Bronchial epithelial cell (primary cell): Measurements from ENCODE around the gene KCNJ10. TPM values are rescaled to one million over a fixed set of nuclear protein-coding genes. Genes with fewer than 3 reads are reported as not detected.

Experiments used
- DNase-seq: peaks from one replicate; pipeline ENCODE4 v3.0.0-alpha.2; 2010; ENCODE audit warnings: low read depth
- FAIRE-seq: peaks from 2 replicates; lab custom pipeline; 2011; peaks lifted over from hg19 to GRCh38; lab: Jason Lieb, UNC
- H3K27me3 ChIP-seq: 2 replicates; pipeline ENCODE4 v1.5.1; 2011; ENCODE audit warnings: low read length; ENCODE audit not compliant: control insufficient read depth, insufficient read depth
- H3K36me3 ChIP-seq: 2 replicates; pipeline ENCODE4 v1.5.1; 2011; ENCODE audit warnings: low read length; ENCODE audit not compliant: control insufficient read depth, insufficient read depth
- H3K4me3 ChIP-seq: 2 replicates; pipeline ENCODE4 v1.5.1; 2011; ENCODE audit warnings: mild to moderate bottlenecking, low read depth, low read length, control low read depth
- total RNA-seq: library from RNA; depleted of rRNA; stranded (reverse); fragments of >200 nt; gene quantifications from 2 replicates; pipeline ENCODE4 v1.2.1, GENCODE V29; 2014
- TF ChIP-seq, protein P1 (sequence below): IDR thresholded peaks from 2 replicates; pipeline ENCODE4 v1.5.1; 2011; ENCODE audit warnings: mild to moderate bottlenecking, moderate library complexity, low read length, control low read depth, inconsistent platforms; ENCODE audit not compliant: insufficient read depth, severe bottlenecking

KCNJ10 gene
- total RNA-seq, 1 donor from 2014 or later: not detected

- TF ChIP-seq, protein P1, sequence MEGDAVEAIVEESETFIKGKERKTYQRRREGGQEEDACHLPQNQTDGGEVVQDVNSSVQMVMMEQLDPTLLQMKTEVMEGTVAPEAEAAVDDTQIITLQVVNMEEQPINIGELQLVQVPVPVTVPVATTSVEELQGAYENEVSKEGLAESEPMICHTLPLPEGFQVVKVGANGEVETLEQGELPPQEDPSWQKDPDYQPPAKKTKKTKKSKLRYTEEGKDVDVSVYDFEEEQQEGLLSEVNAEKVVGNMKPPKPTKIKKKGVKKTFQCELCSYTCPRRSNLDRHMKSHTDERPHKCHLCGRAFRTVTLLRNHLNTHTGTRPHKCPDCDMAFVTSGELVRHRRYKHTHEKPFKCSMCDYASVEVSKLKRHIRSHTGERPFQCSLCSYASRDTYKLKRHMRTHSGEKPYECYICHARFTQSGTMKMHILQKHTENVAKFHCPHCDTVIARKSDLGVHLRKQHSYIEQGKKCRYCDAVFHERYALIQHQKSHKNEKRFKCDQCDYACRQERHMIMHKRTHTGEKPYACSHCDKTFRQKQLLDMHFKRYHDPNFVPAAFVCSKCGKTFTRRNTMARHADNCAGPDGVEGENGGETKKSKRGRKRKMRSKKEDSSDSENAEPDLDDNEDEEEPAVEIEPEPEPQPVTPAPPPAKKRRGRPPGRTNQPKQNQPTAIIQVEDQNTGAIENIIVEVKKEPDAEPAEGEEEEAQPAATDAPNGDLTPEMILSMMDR: no peak
- no peak overlapping the region for H3K4me3 ChIP-seq
- no peak for FAIRE-seq
- peaks cover 27% of the 10 kb centered on the region for H3K27me3 ChIP-seq
- H3K36me3 ChIP-seq: no peaks in the 10 kb centered on the region
- DNase-seq: no peak
Measured at GRCh38 chr1:160071289-160071688, 1.3 kb upstream of the KCNJ10 start.

DNA sequence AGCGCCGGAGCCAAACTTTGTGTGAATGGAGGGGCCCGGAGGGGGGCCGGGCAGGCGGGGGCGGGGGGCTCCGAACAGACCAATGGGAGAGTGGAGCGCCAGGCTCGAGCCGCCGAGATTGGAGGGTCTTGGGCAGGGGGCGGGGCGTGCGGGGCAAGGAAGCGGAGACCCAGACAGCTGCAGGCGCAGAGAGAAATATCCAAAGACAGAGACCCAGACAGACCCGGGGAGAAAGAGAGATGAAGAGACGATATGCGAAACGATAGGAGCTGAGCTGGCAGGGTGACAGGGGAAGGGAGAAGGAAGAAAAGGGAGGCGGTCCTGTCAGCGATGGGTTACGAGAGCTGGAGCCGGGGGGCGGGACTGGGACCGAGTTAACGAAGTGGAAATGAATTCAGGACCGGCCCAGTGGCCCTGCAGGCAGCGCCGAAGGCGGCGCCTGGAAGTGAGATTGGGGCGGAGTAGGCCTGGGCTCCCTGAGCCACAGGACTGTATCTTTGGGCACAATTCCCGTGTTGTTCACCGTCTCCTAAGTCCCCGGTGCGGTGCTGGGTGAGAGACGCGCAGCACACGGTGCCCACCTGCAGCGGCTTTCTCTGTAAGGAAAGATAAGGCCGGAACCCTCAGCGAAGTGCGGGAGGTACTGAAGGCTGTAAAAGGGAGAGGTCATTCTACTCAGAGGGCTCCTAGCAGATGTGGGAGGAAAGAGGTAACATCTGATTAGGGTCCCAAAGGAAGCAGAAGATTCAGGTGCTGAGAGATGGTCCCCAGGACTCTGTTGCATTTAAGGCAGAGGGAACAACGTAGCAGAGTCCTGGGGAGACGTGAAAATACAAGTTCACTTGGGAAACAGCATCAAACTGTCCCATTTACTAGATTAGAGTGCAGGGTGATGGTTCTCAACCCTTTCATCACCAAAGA lies 543 bp upstream of the KCNJ10 start:
- H3K4me3 ChIP-seq: peak overlapping the region; percentile 21
- FAIRE-seq: no peak
- H3K36me3 ChIP-seq: no peaks in the 10 kb centered on the region
- TF ChIP-seq, protein P1: no peak
- peak; percentile 29 for DNase-seq
- peaks cover 27% of the 10 kb centered on the region for H3K27me3 ChIP-seq

- H3K4me3 ChIP-seq: no peak overlapping the region
- peaks cover 28% of the 10 kb centered on the region for H3K27me3 ChIP-seq
- no peak for DNase-seq
- H3K36me3 ChIP-seq: no peaks in the 10 kb centered on the region
- TF ChIP-seq, protein P1: no peak
- no peak for FAIRE-seq
Measured at GRCh38 chr1:160068225-160068624, 1.7 kb downstream of the KCNJ10 start.

- Histone ChIP-seq H3K4me3 (no peak overlapping the region), H3K27me3 (peaks cover 30% of the 10 kb centered on the region), H3K36me3 (no peaks in the 10 kb centered on the region)
- DNase-seq (no peak), FAIRE-seq (no peak)
- TF ChIP-seq, protein P1: no peak
Measured at GRCh38 chr1:160066829-160067745, 2.9 kb downstream of the KCNJ10 start.

- TF ChIP-seq, protein P1: no peak
- FAIRE-seq (no peak), DNase-seq (no peak)
- Histone ChIP-seq H3K4me3 (no peak overlapping the region), H3K27me3 (peaks cover 33% of the 10 kb centered on the region), H3K36me3 (no peaks in the 10 kb centered on the region)
Measured at GRCh38 chr1:160064746-160065145, 5.2 kb downstream of the KCNJ10 start.
